Activated T-cell treated with anti-CD3 and anti-CD28 coated beads for 4 hours (primary cell): ENCODE data around the gene TGFBRAP1.

Source experiments
- DNase-seq: peaks from one replicate; pipeline ENCODE4 v3.0.0-alpha.2; 2020

Gene TGFBRAP1

DNA sequence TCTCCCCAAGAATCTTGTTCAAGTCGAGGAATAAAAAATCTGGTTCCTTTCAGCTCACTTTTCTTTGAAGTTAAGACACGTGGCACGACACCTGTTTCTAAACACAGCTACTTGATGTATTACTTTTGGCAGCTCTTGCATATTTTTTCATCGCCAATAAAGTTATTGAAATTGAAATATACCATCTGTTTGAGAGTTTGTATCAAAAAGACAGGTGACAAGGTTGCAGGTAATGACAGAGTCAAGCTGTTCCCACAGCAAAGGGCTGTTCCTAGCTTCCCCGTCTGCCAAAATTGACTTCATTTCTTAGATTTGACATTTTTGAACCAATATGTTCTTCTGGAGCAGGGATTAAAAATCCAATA is 93.5 kb downstream of the TGFBRAP1 start:
- DNase-seq = no peak

DNA sequence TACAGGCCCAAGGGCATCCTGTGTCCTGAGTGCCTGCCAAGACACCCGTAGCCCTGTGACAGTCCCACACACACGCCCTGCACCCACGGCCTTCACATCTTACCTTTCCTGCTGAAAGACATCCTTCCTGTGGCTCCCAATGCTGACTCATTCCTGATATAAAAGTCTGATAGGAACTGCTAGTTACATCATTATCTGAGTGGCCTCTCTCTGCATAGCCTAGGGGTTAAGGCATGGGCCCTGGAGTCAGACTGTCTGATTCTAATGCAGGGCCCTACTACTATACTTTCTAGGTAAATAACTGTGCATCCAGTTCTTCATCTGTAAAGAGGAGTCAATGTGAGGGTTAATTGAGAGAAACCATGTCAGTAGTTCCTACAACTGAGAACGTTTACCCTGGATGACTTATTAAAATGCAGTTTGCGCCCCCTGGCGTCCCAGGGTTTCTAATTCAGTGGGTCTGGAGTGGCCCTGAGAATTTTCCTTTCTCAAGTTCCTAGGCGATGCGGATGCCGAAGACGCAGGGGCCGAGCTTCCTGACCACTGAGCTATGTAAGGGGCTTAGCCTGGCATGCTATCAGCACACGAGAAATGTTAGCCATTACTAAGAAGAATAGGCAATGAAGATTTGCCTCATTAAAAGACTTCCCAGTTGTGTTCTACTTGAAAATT is 94.0 kb downstream of the TGFBRAP1 start:
- peak; percentile 50 for DNase-seq

DNA sequence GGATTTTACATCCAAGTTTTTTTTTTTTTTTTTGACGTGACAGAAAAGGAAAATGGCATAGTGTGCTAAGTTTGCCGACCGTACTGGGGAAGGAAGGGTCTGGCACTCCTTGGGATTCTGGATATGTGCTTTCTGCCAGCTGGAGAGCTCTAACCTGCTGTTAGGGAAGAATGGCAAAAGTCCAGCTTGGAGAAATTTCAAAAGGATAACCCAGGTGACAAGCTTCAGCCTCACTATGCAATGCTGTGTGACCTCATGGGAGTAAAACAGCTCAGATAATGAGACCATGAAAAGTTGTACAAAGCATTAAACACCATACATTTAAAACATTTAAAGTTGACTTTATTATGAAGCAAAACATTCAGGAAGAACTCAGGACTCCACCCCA is 98.3 kb downstream of the TGFBRAP1 start:
- no peak for DNase-seq

GRCh38 chr2:105224444-105224843 is 105.1 kb downstream of the TGFBRAP1 start:
- no peak for DNase-seq

GRCh38 chr2:105220604-105221003 is 108.9 kb downstream of the TGFBRAP1 start:
- DNase-seq = no peak

- DNase-seq = no peak
These were observed 113.8 kb downstream of the TGFBRAP1 start for GRCh38 chr2:105215586-105216192.
